Immature natural killer cell (primary cell): ENCODE measurements around the gene COL4A1. TPM values are rescaled to one million over a fixed set of nuclear protein-coding genes. Genes with fewer than 3 reads are reported as not detected.

Source experiments
- DNase-seq, 3 donors: peaks; one replicate each; pipeline ENCODE4 v3.0.0; 2022; ENCODE audit warnings: mixed read lengths in 1 of 3
- H3K27ac Mint-ChIP-seq, 6 donors: one replicate each; pipeline ENCODE4 v1.8.0; 2020; ENCODE audit warnings: mixed read lengths in 6 of 6, mild to moderate bottlenecking in 5 of 6, inconsistent platforms in 4 of 6, moderate library complexity in 3 of 6
- H3K27me3 Mint-ChIP-seq, 3 donors: one replicate each; pipeline ENCODE4 v1.8.0; 2020 to 2021; ENCODE audit warnings: low read depth in 3 of 3, mild to moderate bottlenecking in 3 of 3, mixed read lengths in 3 of 3, moderate library complexity in 3 of 3, inconsistent platforms in 1 of 3
- H3K36me3 Mint-ChIP-seq, 3 donors: one replicate each; pipeline ENCODE4 v1.8.0; 2020; ENCODE audit warnings: mixed read lengths in 3 of 3, inconsistent platforms in 2 of 3, mild to moderate bottlenecking in 2 of 3
- H3K4me1 Mint-ChIP-seq, 2 donors: one replicate each; pipeline ENCODE4 v1.8.0; 2020; ENCODE audit warnings: inconsistent platforms in 2 of 2, mild to moderate bottlenecking in 2 of 2, mixed read lengths in 2 of 2, moderate library complexity in 1 of 2
- H3K4me3 Mint-ChIP-seq, 5 donors: one replicate each; pipeline ENCODE4 v1.8.0; 2020; ENCODE audit warnings: mild to moderate bottlenecking in 5 of 5, mixed read lengths in 5 of 5, inconsistent platforms in 3 of 5, moderate library complexity in 3 of 5
- H3K9me3 Mint-ChIP-seq, 6 donors: one replicate each; pipeline ENCODE4 v1.8.0; 2020; ENCODE audit warnings: mild to moderate bottlenecking in 6 of 6, mixed read lengths in 6 of 6, inconsistent platforms in 4 of 6, moderate library complexity in 3 of 6
- polyA plus RNA-seq, 3 donors: library from polyadenylated mRNA; unstranded; fragments of 300-500 nt; fragmentation: Illumina TruSeq; gene quantifications; one replicate each; pipeline ENCODE4 v1.2.3, GENCODE V29; 2021

The COL4A1 gene
- polyA plus RNA-seq, 3 donors from 2014 or later = not detected

DNA sequence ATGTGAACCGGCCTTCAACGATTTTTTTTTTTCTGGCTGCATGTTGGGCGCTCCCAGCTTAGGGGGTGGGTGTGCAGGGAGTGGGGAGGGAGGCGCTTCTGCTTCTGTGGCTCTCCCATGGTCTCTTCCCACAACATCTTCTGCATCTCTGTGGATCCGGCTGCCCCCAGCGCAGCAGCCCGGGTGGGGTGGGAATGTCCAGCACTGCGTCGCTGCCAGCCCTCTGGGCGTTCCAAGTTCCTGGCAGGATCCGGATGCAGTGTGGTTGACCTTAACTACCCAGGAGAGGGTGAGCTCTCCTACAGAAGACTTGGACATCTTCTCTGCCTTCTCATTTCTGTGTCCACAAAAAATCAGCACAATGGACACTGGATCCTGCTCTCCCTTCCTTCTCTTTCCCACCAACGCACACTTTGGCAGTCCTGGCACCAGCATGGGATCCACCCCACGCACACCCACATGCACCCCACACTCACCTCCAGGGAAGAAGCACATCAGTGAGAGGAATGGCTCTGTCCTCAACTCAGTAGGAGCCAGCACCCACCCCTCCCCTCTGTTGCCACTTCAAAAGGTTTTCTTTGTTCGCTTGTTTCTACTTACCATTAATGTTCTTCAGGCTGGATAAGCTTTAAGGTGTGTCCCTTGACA, 177.3 kb downstream of the COL4A1 start:
- Mint-ChIP-seq H3K9me3 (no peaks in the 10 kb centered on the region), H3K36me3 (no peaks in the 10 kb centered on the region), H3K27ac (no peak overlapping the region), H3K4me1 (no peaks in the 10 kb centered on the region), H3K4me3 (no peak overlapping the region), H3K27me3 (peaks cover 2 to 10% (median 8%) of the 10 kb centered on the region in 3 donors)
- no peak for DNase-seq

- Mint-ChIP-seq H3K4me3 (no peak overlapping the region), H3K36me3 (no peaks in the 10 kb centered on the region), H3K4me1 (no peaks in the 10 kb centered on the region), H3K27ac (no peak overlapping the region), H3K27me3 (peaks cover 2 to 10% (median 8%) of the 10 kb centered on the region in 3 donors), H3K9me3 (no peaks in the 10 kb centered on the region)
- no peak for DNase-seq
Measured at GRCh38 chr13:110129076-110129475, 177.9 kb downstream of the COL4A1 start.

- Mint-ChIP-seq H3K9me3 (no peaks in the 10 kb centered on the region), H3K4me1 (no peaks in the 10 kb centered on the region), H3K27me3 (peaks cover 2 to 10% (median 8%) of the 10 kb centered on the region in 3 donors), H3K27ac (no peak overlapping the region), H3K36me3 (no peaks in the 10 kb centered on the region), H3K4me3 (no peak overlapping the region)
- no peak for DNase-seq
Measured at GRCh38 chr13:110128546-110128945, 178.4 kb downstream of the COL4A1 start.

DNA sequence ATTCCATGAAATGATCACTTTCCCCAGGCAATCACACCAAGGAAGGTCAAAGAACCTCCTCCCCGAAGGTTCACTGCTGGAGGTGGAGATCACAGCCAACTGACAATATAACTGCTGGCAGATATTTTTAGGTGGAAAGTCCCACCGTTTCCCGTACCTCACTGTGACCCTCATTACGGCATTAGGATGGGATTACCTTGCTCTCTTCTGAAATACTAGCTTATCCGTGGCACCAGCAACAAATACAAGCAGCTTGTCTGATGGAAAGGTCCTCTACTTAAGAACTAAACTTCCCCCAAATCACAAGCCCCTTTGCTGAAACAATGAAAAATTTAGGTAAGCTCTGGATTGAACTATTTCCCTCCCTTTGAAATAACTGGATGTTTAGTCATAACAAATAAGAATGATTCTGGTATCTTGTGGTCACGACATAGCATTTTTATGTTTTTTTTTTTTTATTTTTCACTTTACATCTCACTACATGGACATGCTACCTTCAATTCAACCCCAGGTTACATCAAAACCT, 178.9 kb downstream of the COL4A1 start:
- Mint-ChIP-seq H3K27me3 (peaks cover 2 to 8% (median 8%) of the 10 kb centered on the region in 3 donors), H3K4me1 (no peaks in the 10 kb centered on the region), H3K9me3 (no peaks in the 10 kb centered on the region), H3K27ac (no peak overlapping the region), H3K4me3 (no peak overlapping the region), H3K36me3 (no peaks in the 10 kb centered on the region)
- DNase-seq = no peak

DNA sequence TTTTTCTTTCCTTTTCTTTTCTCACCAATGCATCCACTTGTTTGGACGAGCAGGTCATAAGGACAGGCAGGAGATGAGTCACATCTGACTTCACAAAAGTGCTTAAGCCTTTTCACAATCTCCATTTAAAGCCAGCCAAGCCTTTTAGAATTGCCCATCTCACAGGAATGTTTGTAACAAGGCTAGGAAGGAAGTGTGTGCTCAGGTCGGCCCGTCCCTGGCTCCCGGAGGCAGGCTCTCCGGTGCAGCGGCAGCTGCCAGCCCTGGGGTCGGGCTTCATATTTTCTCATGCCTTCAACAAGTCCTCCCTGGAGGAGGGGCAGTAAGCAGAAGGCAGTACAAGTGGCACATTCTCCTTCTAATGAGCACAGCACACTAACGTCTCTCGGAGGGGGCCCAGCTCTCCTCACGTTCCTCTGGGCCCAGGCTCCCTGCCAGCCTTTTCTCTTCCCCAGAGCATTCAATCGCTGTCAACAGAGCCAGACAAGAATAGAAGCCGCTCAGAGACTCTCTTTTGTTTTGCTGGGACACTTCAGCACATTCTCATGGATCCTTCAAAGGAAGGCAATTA, 180.5 kb downstream of the COL4A1 start:
- DNase-seq = no peak
- Mint-ChIP-seq H3K27me3 (peaks cover 2 to 15% (median 6%) of the 10 kb centered on the region in 3 donors), H3K27ac (no peak overlapping the region), H3K4me3 (no peak overlapping the region), H3K9me3 (no peaks in the 10 kb centered on the region), H3K4me1 (no peaks in the 10 kb centered on the region), H3K36me3 (no peaks in the 10 kb centered on the region)

DNA sequence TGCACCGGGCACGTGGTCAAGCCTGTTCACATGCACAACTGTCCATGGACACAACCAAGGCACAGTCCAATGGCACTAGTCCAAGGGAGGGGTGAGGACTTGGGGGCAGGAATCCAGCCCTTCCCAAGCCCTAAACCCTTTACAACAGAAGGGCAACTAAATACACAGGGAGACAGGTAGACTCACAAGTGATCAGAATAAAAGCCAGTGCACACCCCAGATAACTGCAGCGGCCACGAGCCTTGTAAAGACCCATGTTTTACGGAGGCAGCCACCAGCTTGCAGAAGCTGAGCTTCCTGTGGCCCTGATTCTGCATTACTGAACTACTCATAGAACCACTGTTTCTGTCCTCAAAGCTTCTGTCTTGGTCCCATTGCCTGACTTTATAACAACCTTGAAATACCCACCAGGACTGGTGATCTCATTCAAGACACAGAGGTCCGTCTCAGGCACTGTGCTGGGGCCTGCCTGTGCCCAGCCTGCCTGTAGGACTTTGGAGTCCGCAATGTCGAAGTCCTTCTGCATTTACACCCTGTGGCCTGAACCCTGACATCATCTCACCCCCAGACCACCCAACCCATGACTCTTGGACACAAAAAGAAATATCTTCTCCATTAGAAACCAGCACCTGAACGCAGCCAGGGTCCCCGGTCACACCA, 181.2 kb downstream of the COL4A1 start:
- no peaks in the 10 kb centered on the region for H3K36me3 Mint-ChIP-seq
- H3K27me3 Mint-ChIP-seq = peaks cover under 1 to 16% (median 5%) of the 10 kb centered on the region in 3 donors
- H3K4me3 Mint-ChIP-seq = no peak overlapping the region
- no peaks in the 10 kb centered on the region for H3K9me3 Mint-ChIP-seq
- H3K4me1 Mint-ChIP-seq = no peaks in the 10 kb centered on the region
- no peak overlapping the region for H3K27ac Mint-ChIP-seq
- DNase-seq = no peak

- Mint-ChIP-seq H3K27me3 (peaks cover 2 to 19% (median 3%) of the 10 kb centered on the region in 3 donors), H3K4me3 (no peak overlapping the region), H3K27ac (no peak overlapping the region), H3K4me1 (no peaks in the 10 kb centered on the region), H3K9me3 (no peaks in the 10 kb centered on the region), H3K36me3 (no peaks in the 10 kb centered on the region)
- DNase-seq = no peak
Measured at GRCh38 chr13:110125157-110125556, 181.8 kb downstream of the COL4A1 start.

- Mint-ChIP-seq H3K4me1 (no peaks in the 10 kb centered on the region), H3K4me3 (no peak overlapping the region), H3K9me3 (no peaks in the 10 kb centered on the region), H3K27me3 (peaks cover 2 to 19% (median 7%) of the 10 kb centered on the region in 3 donors), H3K36me3 (no peaks in the 10 kb centered on the region), H3K27ac (no peak overlapping the region)
- no peak for DNase-seq
Measured at GRCh38 chr13:110124201-110124940, 182.6 kb downstream of the COL4A1 start.

DNA sequence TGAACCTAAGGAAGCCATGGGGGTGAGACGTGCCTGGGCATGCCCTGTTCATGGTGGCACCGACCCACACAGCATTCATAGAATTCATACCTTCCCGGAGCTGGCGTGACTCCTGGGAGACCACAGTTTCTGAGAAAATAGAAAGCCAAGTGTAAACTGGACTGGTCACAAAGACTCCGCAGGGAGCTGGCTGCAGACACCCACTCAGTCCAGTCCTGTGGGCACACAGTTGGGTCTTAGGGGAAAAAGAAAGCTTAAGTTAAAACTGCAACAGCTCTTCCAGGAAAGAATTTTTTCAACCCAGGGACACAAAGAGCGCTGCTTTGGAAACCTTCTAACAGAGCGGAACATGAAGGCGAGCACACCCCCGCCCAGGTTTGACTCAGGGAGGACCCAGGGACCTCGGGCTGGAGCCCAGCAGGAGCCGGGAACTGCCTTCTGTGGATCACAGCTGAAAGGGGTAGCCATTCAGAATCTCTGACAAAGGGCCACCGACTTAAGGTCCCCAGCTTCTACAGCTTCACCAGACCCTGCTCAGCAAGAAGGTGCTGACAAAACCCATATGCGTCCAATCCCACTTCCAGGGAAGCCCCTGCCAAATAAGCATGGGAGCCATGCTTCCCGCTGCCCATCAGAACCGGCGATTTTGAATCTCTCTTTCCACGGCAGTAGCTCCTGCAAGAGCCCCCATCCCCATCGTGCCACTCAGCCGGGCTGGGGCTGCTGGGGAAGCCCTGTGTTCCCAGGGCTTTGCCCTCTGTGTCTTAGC, 183.7 kb downstream of the COL4A1 start:
- no peak overlapping the region for H3K4me3 Mint-ChIP-seq
- H3K27me3 Mint-ChIP-seq = peaks cover 2 to 19% (median 7%) of the 10 kb centered on the region in 3 donors
- no peaks in the 10 kb centered on the region for H3K4me1 Mint-ChIP-seq
- DNase-seq = no peak
- no peak overlapping the region for H3K27ac Mint-ChIP-seq
- H3K9me3 Mint-ChIP-seq = no peaks in the 10 kb centered on the region
- no peaks in the 10 kb centered on the region for H3K36me3 Mint-ChIP-seq

DNA sequence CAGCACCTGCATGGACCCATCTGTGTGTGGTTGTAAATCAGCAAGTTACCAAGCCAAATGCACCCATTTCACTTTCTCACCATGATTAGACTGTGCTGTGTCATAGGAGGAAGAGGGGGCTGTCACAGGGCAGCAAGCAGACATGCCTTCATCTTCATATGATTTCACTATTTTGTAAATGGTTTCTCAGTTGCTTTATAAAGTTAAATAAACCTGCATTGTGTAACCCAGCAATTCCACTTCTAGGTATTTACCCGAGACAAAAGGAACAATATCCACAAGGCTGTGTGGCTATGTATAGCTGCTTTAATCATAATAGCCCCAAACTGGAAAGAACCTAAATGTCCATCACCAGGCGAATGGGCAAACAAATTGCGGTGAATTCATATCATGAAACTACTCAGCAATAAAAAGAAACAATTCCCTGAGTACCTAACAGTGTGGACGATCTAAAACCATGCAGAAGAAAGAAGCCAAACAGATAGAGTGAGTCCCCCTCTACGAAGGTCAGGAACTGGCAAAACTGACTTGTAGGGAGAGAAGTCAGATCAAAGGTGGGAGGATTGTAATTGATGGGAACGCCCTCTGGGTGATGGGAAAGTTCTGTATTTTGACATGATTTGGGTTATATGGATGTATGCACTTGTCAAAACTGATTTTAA, 185.4 kb downstream of the COL4A1 start:
- Mint-ChIP-seq H3K4me3 (no peak overlapping the region), H3K27ac (no peak overlapping the region), H3K4me1 (no peaks in the 10 kb centered on the region), H3K9me3 (no peaks in the 10 kb centered on the region), H3K27me3 (peaks cover 2 to 19% (median 7%) of the 10 kb centered on the region in 3 donors), H3K36me3 (no peaks in the 10 kb centered on the region)
- no peak for DNase-seq

GRCh38 chr13:110119935-110120905, 186.7 kb downstream of the COL4A1 start:
- no peak overlapping the region for H3K4me3 Mint-ChIP-seq
- peaks cover 2 to 14% (median 5%) of the 10 kb centered on the region in 3 donors for H3K27me3 Mint-ChIP-seq

DNA sequence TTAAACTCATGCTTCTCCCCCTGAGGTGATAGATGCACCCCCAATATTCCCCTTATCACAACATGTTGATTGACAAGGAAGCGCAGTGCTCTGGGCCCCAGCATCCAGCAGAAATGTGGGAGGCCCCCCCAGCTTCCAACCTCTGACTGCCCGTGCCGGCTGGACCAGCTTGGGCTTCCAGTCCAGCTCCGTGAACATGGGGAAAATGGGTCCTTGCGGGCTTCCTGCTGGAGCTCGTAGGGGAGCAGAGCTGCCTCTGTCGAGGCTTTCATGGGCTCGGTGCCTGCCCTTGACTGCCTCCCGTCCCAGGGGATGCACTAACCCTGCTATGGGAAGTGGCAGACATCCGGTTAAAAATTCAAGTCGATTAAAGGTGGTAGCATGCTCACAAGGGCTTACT, 188.9 kb downstream of the COL4A1 start:
- peaks cover 2 to 12% (median 6%) of the 10 kb centered on the region in 3 donors for H3K27me3 Mint-ChIP-seq
- no peak overlapping the region for H3K27ac Mint-ChIP-seq
- H3K4me1 Mint-ChIP-seq = no peaks in the 10 kb centered on the region
- no peak overlapping the region for H3K4me3 Mint-ChIP-seq
- H3K9me3 Mint-ChIP-seq = no peaks in the 10 kb centered on the region
- H3K36me3 Mint-ChIP-seq = no peaks in the 10 kb centered on the region
- DNase-seq = no peak

More at GRCh38 chr13:110119935-110120905, 186.7 kb downstream of the COL4A1 start:
- DNase-seq = no peak
- no peaks in the 10 kb centered on the region for H3K4me1 Mint-ChIP-seq
- H3K9me3 Mint-ChIP-seq = no peaks in the 10 kb centered on the region
- H3K27ac Mint-ChIP-seq = no peak overlapping the region
- H3K36me3 Mint-ChIP-seq = no peaks in the 10 kb centered on the region
